GM12892 (cell line): ENCODE data around the gene KLHL11.

Experiments used
- POLR2A ChIP-seq: IDR thresholded peaks from 2 replicates; pipeline ENCODE4 v1.6.1; 2011; ENCODE audit warnings: low read depth, low read length, control low read depth
- POLR2AphosphoS5 ChIP-seq: IDR thresholded peaks from 2 replicates; pipeline ENCODE4 v1.6.1; 2011; ENCODE audit warnings: low read depth, low read length, control low read depth
- TAF1 ChIP-seq: IDR thresholded peaks from 2 replicates; pipeline ENCODE4 v1.6.1; 2011; ENCODE audit warnings: low read depth, mild to moderate bottlenecking, control low read depth, low read length, borderline replicate concordance

- TF ChIP-seq POLR2A, result no peak
- no peak for TF ChIP-seq POLR2AphosphoS5
- no peak for TF ChIP-seq TAF1
These were observed 47.7 kb upstream of the KLHL11 start for GRCh38 chr17:41912925-41913324.
